OCI-LY3 (cell line): Measurements from ENCODE around the gene EFHC1.

Experiments
- CTCF ChIP-seq: fragments of 200-600, 300-600 bp; sonication (generic); IDR thresholded peaks from 2 replicates; pipeline ENCODE4 v1.5.1; 2014; ENCODE audit warnings: antibody characterized with exemption, low read length, low read depth
- EZH2phosphoT487 ChIP-seq: fragments of 200-600 bp; shearing (Covaris generic); IDR thresholded peaks from 2 replicates; pipeline ENCODE4 v1.6.1; 2018; ENCODE audit warnings: antibody characterized with exemption, mixed run types, low read depth

DNA sequence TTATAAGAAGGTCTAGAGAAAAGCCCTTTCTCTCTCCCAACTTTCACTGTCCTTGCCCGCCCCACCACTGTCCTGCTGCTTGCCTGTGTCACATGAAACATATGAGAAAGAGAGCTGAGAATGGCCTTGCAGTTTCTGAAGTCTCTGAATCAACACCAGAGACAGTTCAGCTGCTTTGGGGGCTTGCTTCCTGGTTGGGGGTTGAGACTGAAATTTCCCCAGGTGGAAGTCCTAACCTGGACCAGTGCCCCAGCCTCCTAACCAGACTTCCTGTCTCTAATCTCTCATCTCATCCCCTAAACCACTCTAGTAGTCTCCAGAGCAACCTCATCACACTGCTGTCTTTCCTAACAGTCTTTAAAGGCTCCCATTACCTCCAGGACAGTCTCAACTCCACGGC is 146.1 kb downstream of the EFHC1 start:
- TF ChIP-seq CTCF: no peak
- no peak for TF ChIP-seq EZH2phosphoT487
